RWPE1 (cell line): ENCODE measurements around the gene RFX4.
"Not testable (repeated sequence)": the region's sequence is repeated elsewhere in the genome, so short reads cannot be mapped to it uniquely, and the experiment has no call there.

Source experiments
- CTCF ChIA-PET: fragments of 350-600 bp; sonication (Branson Sonifier 250); formaldehyde crosslinking; extraction: SDS; loops from one replicate; lab custom pipeline; 2021; lab: Yijun Ruan, JAX
- POLR2A ChIA-PET: fragments of 400-600 bp; formaldehyde crosslinking; extraction: SDS; loops from one replicate; lab custom pipeline; 2020; ENCODE audit warnings: antibody characterized with exemption; ENCODE audit not compliant: low non-redundant PET; lab: Yijun Ruan, JAX
- DNase-seq: peaks from one replicate; pipeline ENCODE4 v3.0.0; 2012; ENCODE audit warnings: low spot score
- H3K27ac ChIP-seq: fragments of 450-650 bp; 2 replicates; pipeline ENCODE4 v1.5.1; 2017
- TF ChIP-seq, protein P1 (sequence below): fragments of 450-650 bp; conservative IDR thresholded peaks from 2 replicates; pipeline ENCODE4 v1.5.1; 2017; ENCODE audit warnings: low read depth, mild to moderate bottlenecking

RFX4 gene

DNA sequence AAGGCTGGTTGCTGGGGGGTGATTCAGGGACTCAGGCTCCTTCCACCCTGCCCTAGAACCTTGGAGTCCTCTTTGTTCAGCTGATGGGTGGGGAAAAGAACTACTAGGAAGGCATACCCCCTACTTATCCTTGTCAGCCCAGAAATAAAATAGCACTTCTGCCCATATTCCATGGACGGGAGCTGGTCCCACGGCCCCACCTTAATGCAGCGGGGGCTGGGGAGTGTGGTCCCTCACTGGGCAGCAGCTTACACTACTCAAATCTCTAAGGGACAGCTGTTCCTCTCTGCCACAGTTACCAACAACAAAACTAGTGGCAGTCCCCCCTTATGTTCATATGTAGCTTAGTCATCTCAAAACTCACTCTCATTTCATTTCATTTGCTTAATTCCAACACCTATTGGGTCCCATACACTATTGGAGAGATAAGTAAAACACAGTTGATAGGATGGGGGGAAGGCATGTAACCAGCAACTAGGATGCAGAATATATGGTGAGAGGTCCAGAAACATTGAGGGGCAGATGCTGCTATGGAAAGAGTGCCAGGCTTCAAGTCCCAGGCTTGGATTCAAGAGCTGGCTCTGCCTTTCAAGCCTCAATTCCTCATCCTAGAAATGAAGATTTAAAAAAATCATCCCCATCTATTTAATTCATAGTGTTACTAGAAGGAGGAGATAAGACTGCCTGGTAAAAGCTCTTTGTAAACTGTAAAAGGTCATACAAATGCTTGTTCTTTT lies 107.9 kb downstream of the RFX4 start:
- no peak for DNase-seq
- POLR2A ChIA-PET = no interaction called here
- TF ChIP-seq, protein P1, sequence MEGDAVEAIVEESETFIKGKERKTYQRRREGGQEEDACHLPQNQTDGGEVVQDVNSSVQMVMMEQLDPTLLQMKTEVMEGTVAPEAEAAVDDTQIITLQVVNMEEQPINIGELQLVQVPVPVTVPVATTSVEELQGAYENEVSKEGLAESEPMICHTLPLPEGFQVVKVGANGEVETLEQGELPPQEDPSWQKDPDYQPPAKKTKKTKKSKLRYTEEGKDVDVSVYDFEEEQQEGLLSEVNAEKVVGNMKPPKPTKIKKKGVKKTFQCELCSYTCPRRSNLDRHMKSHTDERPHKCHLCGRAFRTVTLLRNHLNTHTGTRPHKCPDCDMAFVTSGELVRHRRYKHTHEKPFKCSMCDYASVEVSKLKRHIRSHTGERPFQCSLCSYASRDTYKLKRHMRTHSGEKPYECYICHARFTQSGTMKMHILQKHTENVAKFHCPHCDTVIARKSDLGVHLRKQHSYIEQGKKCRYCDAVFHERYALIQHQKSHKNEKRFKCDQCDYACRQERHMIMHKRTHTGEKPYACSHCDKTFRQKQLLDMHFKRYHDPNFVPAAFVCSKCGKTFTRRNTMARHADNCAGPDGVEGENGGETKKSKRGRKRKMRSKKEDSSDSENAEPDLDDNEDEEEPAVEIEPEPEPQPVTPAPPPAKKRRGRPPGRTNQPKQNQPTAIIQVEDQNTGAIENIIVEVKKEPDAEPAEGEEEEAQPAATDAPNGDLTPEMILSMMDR = no peak
- CTCF ChIA-PET = interaction anchor here (0.7 kb wide), 1 partner anchor 49 kb away, joined by 3 read pairs; no protein-coding TSS in a partner anchor
- no peak overlapping the region for H3K27ac ChIP-seq

DNA sequence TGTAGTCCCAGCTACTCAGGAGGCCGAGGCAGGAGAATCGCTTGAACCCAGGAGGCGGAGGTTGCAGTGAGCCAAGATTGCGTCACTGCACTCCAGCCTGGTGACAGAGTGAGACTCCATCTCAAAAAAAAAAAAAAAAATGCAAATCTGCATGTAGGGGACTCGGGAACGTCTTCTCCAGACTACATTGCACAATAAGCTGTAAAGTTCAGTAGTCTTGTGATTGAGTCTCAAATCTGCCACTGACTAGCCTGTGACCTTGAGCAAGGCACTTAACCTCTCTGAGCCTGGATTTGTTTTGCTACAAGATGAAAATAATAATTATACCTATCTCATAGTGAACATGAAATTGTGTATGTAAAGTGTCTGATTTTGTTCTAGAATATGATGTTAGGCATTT lies 109.2 kb downstream of the RFX4 start:
- CTCF ChIA-PET = interaction anchor here (0.6 kb wide), 1 partner anchor 583 kb away, joined by 3 read pairs; no protein-coding TSS in a partner anchor
- H3K27ac ChIP-seq, DNase-seq, POLR2A ChIA-PET: not testable (repeated sequence)

DNA sequence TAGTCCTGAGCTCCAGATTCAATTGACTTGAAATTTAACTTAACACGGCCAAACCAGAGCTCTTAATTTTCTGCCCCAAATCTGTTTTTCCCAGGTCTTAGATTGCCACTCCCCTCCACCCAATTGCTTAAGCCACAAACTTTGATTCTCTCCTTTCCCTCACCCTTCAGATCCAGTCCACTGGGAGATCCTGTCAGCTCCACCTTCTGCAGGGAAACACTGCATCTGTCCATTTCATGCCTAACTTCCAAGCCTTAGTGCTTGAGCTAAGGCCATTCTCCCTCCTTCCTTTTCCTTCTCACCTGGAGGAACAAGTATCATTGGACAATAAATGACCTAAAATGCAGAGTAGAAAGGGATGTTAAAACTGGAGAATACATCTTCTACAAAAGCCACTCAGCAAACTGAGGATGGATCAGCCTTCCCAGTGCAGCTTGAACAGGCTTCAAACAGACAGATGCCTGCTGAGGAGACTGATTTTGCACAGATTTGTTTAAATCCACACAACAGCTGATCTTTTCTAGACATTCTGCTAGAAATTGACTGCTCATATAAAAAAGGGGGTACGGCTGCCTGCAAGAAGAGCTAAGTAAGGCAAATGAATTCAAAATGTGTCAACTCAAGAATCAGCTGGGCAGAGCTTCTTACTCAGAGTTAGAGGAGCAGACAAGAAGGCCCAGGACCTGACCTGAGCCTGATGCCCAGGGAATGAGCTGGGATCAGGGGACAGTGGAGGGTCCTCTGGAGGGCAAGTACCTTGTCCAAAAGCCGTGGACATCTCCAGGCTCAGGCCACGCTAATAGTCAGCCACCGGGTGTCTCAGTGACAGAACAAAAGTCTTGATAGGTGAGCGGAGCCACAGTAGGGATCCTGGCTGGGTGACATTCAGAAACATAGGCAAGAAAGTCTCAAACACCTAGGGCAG lies 110.4 kb downstream of the RFX4 start:
- ChIA-PET POLR2A (no interaction called here), CTCF (interaction anchor here (0.5 to 0.6 kb wide), 2 partner anchors 10 to 215 kb away, joined by 3 read pairs; no protein-coding TSS in a partner anchor)
- H3K27ac ChIP-seq = no peak overlapping the region
- DNase-seq = no peak
- TF ChIP-seq, protein P1 = no peak

DNA sequence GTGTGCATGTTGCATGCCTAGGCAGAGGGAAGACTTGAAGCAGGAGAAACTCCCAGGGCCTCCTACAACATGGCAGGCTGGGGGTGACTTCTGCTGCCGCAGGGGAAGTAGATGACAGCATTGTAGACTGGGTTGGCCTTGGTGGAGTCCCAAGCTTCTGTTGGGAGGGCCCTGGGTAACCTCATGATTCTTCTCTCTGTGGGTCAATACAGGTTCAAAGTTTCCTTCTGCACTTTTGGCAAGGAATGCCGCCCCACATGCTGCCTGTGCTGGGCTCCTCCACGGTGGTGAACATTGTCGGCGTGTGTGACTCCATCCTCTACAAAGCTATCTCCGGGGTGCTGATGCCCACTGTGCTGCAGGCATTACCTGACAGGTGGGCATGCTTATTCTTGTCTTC lies 113.3 kb downstream of the RFX4 start:
- CTCF ChIA-PET = no interaction called here
- TF ChIP-seq, protein P1 = no peak
- POLR2A ChIA-PET = no interaction called here
- no peak for DNase-seq
- H3K27ac ChIP-seq = no peak overlapping the region

DNA sequence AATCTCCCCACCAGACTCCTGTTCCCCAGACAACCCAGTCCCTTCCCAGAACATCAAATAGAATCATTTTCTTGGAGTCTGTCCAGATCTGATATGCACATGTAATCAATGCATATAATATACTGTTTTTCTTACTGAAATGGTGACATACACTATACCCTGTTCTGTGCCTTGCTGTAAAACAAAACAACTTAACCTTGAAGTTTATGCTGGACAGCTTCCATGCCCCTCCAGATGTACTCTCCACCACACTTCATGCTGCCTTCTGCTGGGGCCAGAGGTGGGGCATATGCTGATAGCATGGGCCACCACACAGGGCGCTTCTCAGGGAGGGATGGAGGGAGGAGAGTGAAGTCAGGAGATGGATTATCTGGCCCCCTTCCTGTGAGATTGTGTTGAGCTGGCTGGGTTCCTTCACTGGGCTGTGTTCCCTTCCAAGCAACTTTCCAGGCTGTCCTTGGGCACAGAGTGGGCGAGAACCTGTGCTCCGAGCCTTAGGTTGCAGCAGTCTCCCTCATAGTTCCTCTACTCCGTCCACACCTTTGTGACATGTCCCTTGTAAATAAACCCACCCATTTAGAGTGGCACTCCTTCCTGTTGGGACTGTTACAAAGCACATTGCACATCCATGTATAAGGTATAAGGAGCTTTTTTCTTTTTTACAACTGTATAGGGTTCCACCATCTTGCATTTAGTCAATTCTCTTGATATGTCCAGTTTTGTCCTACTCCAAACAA lies 114.0 kb downstream of the RFX4 start:
- ChIA-PET CTCF (no interaction called here), POLR2A (no interaction called here)
- no peak for DNase-seq
- H3K27ac ChIP-seq = no peak overlapping the region
- TF ChIP-seq, protein P1 = no peak

DNA sequence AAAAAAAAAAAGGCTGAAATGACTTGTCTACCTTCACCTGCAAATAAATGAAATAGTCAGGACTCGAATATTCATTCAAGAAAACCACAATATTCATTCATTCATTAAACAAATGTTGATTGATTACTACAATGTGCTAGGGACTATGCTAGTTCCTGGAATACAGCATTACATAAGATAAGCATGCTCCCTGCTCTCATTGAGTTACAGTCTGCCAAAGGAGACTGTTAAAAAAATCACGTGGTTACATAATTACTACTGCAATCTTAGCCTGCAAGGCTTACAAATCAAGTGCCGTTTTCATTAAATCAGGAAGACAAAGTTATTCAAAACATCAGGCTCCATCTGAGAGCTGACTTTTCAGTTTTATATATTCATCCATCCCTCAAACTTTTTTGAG lies 121.3 kb downstream of the RFX4 start:
- POLR2A ChIA-PET = no interaction called here
- CTCF ChIA-PET = no interaction called here
- DNase-seq = no peak
- H3K27ac ChIP-seq = no peak overlapping the region
- TF ChIP-seq, protein P1 = no peak
